ENCODE results near the gene EFEMP2.

Gene EFEMP2

DNA sequence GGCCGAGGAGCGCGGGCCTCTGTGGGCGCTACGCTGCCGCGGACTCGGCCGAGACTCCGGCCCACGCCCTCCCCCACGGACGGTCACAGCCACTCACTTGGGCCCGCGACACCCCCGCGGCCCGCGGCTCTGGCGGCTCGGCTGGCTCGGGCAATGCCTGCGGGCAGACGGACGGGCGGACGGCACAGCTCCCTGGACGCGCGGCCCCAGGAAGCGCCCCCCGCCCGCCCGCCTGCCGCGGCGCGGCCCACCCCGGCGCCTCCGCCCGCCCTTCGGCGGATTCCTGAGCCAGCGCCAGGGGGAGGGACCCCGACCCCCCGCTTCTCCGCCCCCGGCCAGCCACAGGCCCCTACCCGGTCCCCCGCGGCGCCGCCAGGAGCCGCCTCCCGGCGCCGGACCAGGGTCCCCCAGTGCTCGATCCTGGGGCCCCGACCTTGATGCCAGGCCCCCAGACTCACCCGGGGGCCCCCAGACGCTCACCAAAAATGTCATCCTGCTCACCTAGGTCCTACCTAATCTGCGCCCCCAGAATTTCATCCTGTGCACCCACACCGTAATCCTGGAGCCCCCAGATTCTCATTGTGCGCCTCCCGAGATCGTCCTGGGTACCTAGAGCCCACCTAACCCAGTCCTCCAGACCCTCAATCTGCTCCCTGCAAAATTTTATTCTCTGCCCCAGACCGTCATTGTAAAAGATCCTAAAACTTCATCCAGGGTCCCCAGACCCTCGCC lies at the start of gene EFEMP2:
TSS of gene EFEMP2 (minus strand) at position 215 of the 732 bp plus-strand sequence. CDS start 446 bp downstream, outside the sequence.
- FAIRE-seq, result no peak

DNA sequence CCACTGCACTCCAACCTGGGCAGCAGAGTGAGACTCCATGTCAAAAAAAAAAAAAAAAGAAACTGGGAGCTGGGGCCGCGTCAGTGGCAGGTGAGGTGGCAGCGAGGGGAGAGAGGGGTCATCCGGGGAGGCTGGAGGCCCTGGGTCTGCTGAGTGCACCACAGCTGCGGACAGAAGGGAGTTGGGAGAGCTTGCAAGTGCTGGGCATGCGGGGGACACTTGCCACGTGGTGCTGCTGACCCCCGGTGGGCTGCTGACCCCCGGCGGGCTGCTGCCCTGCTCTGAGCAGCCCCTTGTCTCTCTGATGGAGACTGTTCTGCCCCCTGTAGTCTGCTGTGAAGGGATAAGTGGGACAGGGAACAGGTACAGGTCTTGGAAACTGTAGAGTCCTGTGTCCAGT lies 49.3 kb upstream of the EFEMP2 start:
- FAIRE-seq, result no peak

DNA sequence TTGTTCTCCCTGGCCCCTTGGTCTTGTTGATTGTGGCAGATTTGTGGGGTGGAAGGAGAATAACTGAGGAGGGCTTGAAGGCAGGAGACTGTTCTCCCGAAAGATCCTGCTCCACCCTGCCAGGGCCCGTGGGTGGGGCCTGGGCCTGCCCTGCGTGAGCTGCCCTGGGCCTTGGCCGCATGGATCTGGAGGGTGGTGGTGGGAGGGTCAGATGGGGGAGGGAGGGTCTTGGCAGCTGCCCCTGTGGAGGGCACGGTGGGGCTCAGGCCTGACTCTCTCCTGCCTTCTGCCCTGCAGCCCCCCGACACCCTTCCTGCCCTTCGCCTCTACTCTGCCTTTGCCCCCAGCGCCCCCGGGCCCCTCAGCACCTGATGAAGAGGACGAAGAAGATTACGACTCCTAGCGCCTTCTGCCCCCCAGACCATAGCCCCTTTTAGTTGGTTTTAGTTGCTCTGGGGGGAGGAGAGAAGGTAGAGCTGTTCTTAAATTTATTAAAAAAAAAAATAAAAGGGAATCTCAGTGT lies 48.5 kb upstream of the EFEMP2 start:
- FAIRE-seq, result no peak

DNA sequence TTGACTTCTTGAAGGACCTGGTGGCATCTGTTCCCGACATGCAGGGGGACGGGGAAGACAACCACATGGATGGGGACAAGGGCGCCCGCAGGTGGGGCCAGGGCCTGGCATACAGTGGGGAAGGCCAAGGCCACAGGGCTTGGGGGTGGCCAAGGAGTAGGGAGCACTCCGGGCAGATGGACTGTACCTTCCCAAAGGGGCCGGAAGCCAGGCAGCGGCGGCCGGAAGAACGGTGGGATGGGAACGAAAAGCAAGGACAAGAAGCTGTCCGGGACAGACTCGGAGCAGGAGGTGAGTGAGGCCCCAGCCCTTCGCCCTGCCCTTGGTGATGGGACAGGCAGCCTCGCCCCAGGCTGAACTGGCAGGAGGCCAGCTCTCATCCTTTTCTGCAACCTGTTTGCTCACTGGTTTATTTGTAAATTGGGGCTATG lies 47.8 kb upstream of the EFEMP2 start:
- no peak for FAIRE-seq

DNA sequence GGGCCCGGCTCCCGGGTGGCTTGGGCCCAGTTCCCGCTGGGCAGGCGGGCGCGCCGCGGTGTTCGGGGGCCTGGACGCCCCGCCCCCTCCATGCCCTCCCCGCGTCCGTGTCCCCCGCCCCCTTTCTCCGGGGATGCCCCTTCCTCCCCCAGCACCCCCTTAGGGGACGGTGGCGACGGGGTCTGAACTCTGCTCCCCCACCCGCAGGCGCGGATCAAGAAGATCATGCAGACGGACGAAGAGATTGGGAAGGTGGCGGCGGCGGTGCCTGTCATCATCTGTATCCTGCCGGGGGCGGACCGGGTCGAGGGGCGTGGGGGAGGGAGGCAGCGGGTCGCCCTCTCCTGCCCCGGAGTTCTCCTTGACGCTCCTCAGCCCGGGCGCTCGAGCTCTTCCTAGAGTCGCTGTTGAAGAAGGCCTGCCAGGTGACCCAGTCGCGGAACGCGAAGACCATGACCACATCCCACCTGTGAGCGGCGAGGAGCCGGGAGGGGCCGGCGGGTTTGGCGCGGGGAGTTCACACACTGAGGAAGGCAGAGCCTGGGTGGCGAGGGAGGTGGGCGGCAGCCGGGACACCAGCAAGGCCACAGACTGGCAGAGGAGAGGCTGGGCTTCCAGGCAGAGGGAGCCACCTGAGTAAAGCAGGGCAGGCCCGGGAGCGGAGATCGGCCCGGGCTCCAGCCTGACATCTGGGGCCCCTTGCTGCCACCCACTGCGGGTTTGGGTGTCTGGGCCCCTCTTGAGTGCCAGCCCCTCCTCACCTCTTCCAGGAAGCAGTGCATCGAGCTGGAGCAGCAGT lies 47.2 kb upstream of the EFEMP2 start:
- no peak for FAIRE-seq

DNA sequence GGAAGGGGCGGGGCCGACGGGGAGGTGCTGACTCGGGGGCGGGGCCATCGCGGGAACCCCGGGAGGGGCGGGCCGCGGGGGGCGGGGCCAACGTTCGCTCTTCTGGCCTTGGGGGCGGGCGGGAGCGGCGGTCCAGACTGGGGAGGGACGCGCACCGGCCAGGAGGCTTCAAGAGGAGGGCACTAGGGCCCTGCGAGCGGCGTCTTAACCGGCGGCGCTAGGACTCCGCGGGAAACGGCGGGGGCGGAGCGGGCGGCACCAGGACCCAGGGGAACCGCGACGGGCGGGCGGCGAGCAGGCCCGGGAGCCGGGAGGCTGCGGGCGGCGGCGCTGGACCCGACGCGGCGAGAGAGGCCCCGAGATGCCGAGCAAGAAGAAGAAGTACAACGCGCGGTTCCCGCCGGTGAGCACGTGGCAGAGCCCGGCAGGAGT lies 46.6 kb upstream of the EFEMP2 start, which contains the start of gene DRAP1:
TSS of gene DRAP1 (plus strand) at position 286 of the 432 bp plus-strand sequence. CDS start at position 362, 76 bp downstream.
- FAIRE-seq, result no peak

DNA sequence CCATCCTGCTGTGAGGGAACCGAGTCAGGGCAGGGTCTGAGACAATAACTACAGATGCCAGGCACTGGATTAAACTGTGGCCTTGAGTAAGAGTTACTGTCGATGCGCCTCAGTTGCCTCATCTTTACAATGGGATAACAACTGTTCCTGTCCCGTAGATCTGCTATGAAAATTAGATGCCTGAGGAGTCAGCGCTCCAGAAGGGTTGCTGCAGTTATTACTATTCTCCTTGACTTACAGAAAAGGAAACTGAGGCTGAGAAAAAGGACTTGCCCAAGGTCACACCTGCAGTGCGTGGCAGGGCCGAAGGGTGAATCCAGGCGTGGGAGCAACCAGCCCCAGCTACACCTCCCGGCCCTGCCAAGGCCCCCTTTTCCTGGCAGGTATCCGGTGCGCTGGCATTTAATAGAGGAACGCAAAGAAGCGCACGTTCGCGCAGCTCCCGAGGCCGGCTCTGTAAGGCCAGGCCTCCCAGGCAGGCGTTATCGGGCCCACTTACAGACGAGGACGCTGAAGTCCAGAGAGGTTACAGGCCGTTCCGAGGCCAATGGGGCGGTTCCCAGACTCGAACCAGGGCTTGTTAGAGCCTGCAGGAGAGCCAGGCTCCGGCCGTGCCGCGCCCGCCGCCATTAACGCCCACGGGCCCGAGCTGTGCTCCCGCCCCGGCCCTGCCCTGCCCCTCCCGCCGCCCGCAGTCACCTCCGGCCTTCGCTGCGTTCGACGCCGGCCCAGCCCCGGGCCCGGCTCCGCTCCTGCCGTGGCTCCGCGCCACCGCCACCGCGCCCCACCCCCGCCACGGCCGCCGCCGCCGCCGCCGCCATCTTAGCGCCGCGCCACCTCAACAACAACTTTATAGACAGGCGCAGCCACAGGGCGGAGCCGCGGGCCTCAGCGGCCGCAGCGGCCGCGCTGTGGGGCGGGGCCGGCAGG lies 45.9 kb upstream of the EFEMP2 start, which contains the start of gene C11orf68:
TSS of gene C11orf68 (minus strand) at position 852 of the 930 bp plus-strand sequence. CDS start at position 821, 31 bp downstream.
- no peak for FAIRE-seq

DNA sequence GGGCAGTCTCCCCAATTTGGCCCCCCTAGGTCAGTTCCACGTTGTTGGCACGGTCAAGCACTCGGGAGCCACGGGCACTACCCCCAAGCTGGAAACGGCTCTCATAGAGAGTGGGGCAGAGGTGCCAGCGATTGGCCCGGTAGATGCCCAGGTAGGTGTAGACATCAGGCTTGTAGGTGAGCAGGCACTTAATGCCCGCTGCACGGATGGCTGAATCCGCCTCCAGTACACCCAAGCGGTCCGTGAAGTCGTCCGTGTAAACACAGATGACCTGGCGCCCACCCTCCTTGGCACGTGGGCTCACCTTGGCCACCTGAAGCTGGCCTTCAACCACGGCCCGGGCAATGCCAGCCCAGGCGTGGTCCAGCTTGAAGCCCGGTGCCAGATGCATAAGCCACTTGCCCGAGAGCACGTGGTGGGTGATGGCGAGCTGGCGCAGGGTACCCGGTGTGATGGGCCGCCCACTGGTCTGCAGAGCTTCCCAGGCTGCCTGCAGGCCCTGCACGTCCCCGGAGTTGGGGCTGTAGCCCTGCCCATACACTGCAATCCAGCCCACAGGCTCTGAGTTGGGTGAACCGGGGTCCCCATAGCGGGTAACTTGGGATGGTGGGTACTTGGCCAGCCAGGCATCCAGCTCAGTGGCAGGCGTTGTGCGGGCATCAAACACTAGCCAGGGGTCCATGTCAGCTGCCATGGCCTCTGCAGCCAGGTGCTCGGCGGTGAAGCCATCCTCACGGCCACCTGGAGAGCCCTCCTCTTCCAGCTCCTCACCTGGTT lies 45.0 kb upstream of the EFEMP2 start:
- no peak for FAIRE-seq

DNA sequence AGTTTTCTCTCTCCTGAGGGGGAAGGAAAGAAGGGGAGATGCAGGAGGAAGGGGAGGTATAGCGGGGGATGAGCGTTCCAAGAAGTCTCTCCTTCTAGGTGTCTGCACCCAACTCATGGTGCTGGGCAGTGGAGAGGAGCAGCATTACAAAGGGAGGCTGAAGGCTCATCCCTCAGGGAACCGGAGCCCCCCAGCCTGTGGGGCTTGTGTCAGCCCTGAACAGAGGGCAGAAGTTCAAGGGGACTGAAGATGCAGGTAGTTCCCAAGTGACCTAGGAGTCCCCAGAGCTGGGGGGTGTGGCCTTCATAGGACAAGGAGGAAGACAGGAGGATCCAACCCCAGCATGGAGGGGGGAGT lies 44.5 kb upstream of the EFEMP2 start:
- FAIRE-seq, result no peak

DNA sequence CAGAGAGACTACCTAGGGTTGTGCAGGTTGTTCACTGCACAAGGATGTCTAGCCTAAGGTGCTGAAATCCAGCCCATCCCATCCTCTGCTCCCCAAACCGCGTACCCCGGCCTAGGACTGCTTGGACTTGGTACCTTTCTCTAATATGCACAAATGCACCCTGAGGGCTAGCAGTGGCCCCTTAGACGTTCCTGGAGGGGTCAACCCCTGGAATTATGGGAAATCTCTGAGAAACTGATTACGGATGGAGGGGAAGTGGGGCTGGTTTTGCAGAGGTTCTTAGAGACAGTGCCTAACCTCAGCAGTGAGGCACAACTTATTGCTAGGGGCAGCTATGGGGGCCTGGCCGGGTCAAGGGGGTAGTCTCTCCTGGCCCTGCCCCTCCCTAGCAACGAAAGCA lies 43.8 kb upstream of the EFEMP2 start:
- FAIRE-seq, result no peak

DNA sequence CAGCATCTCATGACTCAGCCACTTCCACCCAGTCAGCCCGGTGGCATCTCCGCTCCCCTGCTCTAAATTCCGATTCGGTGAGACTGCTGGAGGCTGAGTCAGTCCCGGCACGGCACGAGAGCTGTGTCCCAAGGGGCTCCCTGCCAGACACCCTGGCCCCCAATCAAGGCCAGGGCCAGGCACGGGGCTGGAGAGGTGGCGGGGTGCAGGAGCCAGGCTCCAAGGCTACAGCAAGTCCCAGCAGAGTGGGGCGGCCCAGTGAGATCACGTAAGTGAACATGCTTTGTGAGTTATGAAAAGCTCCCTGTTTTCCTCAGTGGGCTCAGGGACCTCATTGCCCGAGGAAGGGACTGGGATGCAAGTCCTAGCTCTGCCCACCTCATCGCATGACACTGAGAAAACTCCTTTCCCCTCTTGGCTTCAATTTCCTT lies 43.2 kb upstream of the EFEMP2 start:
- no peak for FAIRE-seq

DNA sequence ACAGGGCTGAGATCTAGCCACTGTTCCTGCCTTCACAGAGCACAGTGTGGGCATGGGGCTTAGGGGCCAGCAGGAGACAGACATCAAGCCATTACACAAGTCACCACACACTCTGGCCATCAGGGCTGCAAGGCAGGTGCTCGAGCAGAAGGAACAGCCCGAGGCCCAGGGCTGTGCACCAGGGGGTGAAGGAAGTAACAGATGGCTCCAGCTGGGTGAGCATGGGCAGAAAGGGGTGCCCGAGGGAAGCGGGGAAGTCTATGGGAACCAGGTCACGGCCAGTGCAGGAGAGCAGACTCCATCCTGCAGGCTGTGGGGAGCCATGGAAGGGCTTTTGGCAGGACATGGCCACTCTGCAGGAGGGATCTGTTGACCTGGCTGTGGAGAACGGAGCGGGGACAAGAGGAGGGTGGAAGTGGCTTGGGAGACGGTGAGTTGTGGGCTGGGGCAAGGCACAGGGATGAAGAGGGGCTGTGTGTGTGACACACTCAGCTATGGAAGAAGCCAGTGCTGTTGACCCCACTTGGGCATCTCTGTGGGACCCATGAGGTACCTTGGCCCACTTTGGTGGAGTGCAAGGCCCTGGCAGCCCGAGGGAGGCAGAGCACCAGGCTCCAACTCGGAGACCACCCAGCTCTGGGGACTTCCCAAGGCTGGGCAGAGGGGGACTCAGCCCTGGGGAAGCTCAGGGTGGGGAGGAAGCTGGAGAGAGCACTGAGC lies 42.7 kb upstream of the EFEMP2 start:
- FAIRE-seq, result no peak

DNA sequence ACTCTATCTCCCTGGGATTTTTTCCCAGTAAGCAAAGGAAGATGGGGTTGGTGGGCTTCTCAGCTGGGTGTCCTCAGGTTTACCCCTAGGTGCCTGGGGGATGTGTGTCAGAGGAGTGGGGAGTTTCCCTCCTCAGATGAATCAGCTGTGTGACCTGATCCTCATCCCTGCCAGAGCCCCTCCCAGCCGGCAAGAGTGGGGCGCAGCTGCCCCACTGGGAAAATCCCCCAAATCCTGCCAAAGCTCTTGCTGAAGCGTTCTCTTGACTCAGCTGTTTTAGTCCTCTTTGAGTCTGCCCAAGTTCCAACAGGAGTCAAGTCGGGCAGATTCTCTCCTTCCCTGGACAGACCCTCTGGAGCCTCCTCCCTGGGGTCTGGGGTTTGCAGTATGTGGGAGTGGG lies 40.2 kb upstream of the EFEMP2 start:
- FAIRE-seq, result no peak

DNA sequence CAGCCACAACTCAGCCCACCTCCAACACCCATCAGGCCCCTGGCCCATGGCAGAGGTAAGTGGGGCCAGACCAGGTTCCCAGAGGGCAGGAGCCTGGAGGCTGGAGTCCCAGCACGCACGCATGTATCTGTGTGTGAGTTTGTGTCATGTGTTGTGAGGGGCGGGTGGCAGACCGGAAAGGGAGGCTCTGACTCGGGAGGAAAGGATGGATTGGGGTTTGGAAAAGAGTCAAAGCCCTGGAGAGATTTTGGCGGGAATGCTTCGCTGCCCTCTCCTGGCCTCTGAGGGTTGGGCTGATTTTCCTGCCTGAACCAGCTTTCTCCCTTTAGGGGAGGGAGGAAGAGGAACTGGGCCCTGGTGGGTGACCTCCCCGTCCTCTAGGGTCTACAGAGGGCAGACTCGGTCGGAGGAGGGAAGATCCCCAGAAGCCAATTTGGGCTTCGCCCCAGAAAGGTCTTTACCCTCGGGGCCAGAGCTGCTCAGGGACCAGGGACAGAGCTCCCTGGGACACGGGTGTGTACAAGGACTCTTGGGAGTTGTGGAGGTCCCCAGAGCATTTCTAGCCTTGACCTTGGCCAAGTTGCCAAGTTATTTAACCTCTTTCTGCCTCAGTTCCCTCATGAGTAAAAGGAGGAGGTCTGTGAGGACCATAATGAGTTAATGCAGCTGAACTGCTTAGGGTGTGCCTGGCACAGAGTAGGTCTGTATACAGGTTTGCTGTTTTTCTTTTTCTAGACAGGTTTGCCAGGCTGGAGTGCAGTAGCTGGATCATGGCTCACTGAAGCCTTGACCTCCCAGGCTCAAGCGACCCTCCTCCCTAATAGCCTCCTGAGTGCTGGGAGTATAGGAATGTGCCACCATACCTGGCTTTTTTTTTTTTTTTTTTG lies 39.3 kb upstream of the EFEMP2 start:
- no peak for FAIRE-seq

DNA sequence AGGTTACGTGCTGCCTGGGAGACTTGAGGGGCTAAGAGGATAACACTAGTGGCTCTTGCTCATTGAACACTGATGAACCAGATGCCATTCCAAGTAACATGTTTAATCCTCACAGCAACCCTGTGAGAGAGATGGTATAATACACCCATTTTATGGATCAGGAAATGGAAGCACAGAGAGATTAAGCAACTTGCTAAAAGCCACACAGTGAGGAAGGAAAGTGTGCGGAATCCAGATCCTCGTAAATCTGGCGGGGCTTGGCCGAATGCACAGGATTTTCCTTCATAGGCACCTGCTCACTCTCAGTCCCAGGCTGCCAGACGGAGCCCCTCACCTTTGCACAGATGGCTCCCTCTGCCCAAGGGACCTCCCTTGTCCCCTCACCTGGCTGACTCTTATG lies 35.3 kb upstream of the EFEMP2 start:
- no peak for FAIRE-seq

DNA sequence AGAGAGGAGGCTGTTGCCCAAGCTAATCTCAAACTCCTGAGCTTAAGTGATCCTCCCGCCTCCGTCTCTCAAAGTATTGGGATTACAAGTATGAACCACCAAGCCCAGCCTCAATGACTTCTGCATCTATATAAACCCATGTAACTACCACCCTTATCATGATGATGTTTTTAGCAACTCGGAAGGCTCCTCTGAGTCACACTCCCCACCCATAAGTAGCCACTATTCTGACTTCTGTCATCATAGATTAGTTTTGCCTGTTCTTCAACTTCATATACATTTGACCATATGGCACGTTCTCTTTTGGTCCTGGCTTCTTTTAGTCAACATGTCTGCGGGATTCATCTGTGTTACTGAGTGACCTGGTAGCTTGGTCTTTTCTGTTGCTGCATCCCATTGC lies 34.0 kb upstream of the EFEMP2 start:
- no peak for FAIRE-seq

DNA sequence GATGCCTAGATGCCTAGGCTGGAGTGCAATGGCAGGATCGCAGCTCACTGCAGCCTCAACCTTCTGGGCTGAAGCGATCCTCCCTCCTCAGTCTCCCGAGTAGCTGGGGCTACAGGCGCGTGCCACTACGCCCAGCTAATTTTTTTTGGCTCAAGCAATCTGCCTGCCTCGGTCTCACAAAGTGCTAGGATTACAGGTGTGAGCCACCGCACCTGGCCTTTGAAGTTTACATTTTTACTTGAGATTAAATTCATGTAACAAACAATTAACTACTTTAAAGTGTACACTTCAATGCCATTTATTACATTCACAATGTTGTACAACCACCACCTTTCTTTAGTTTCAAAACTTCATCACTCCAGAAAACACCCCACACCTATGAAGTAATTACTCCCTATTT lies 31.1 kb upstream of the EFEMP2 start:
- FAIRE-seq, result no peak

DNA sequence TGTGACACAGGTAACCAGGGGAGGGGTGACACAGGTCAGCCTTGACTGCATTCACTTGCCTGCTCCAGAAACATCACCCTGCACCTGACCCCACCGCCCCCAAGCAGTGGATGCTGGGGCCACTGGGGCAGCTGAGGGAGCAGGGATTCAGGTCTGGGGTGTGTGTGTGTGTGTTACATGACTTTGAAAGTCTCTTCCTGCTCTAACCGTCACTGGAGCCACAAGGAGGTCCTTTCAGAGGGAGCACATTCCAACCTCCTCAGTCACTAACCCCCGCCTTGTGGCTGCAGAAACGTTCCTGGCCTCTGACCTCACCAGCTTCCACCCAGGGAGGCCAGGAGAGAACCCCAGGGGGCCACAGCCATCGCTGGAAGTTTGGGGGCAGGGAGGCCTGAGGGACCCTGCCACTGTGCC lies 30.5 kb upstream of the EFEMP2 start:
- FAIRE-seq, result no peak

DNA sequence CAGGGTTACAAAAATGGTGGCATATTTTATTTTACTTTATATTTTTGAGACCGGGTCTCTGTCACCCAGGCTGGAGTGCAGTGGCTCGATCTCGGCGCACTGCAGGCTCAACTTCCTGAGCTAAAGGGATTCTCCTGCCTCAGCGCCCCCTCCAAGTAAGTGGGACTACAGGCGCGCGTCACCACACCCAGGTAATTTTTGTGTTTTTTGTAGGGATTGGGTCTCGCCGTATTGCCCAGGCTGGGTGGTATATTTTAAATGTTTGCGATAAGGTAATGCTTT lies 28.2 kb upstream of the EFEMP2 start:
- no peak for FAIRE-seq
